GM18505 (cell line): ENCODE results near the gene WBP4.

Experiments used
- ATAC-seq: cut with Tn5 transposase; IDR thresholded peaks from one replicate; pipeline ENCODE4 v1.9.1; 2021; ENCODE audit not compliant: unreplicated experiment
- POLR2A ChIP-seq: IDR thresholded peaks from 4 replicates; pipeline ENCODE4 v1.6.1; 2011; ENCODE audit warnings: borderline replicate concordance; ENCODE audit not compliant: insufficient read depth, insufficient read length; ENCODE audit errors: extremely low read depth

Gene WBP4

GRCh38 chr13:41061075-41061913 is at the start of gene WBP4:
TSS of gene WBP4 (plus strand) at chr13:41061509. CDS start at chr13:41061674, 165 bp downstream.
- peak; percentile 69 for ATAC-seq
- TF ChIP-seq POLR2A = peak; percentile 85

- no peak for ATAC-seq
- TF ChIP-seq POLR2A = no peak
Measured at GRCh38 chr13:41012536-41012935, 48.8 kb upstream of the WBP4 start.

- no peak for ATAC-seq
Measured at GRCh38 chr13:41013835-41014234, 47.5 kb upstream of the WBP4 start.

GRCh38 chr13:41015920-41016319 is 45.4 kb upstream of the WBP4 start:
- no peak for ATAC-seq
- no peak for TF ChIP-seq POLR2A

More at GRCh38 chr13:41013835-41014234, 47.5 kb upstream of the WBP4 start:
- TF ChIP-seq POLR2A = no peak

GRCh38 chr13:41017159-41017558 is 44.1 kb upstream of the WBP4 start:
- TF ChIP-seq POLR2A = peak; percentile 33
- no peak for ATAC-seq

- no peak for TF ChIP-seq POLR2A
- ATAC-seq = no peak
Measured at GRCh38 chr13:41017817-41018601, 43.3 kb upstream of the WBP4 start.

- no peak for ATAC-seq
- TF ChIP-seq POLR2A = no peak
Measured at GRCh38 chr13:41018602-41018948, 42.7 kb upstream of the WBP4 start.

GRCh38 chr13:41019011-41019487 is 42.3 kb upstream of the WBP4 start, which contains the start of gene ELF1:
TSS of gene ELF1 (minus strand) at chr13:41019316. CDS start at chr13:40982054, 37,262 bp downstream.
- TF ChIP-seq POLR2A = peak; percentile 58

GRCh38 chr13:41019578-41020347 is 41.5 kb upstream of the WBP4 start:
- no peak for ATAC-seq
- TF ChIP-seq POLR2A = no peak

More at GRCh38 chr13:41019011-41019487, 42.3 kb upstream of the WBP4 start, which contains the start of gene ELF1:
- ATAC-seq = peak; percentile 85

- TF ChIP-seq POLR2A = no peak
- ATAC-seq = no peak
Measured at GRCh38 chr13:41025518-41025917, 35.8 kb upstream of the WBP4 start.

- no peak for TF ChIP-seq POLR2A
Measured at GRCh38 chr13:41026788-41027187, 34.5 kb upstream of the WBP4 start.

GRCh38 chr13:41028051-41028450 is 33.3 kb upstream of the WBP4 start:
- TF ChIP-seq POLR2A = no peak
- ATAC-seq = no peak

More at GRCh38 chr13:41026788-41027187, 34.5 kb upstream of the WBP4 start:
- no peak for ATAC-seq

- TF ChIP-seq POLR2A = no peak
- no peak for ATAC-seq
Measured at GRCh38 chr13:41029629-41030028, 31.7 kb upstream of the WBP4 start.
